Dendritic cell treated with granulocyte-macrophage colony-stimulating factor and Interleukin-4, amounts not matched to agents 40 ng/mL and 50 ng/mL, for 4 days (primary cell): ENCODE data around the gene SP8.
"Not testable (repeated sequence)": the region's sequence is repeated elsewhere in the genome, so short reads cannot be mapped to it uniquely, and the experiment has no call there.

ENCODE experiments used
- H3K27ac Mint-ChIP-seq: one replicate; pipeline ENCODE4 v1.8.0; 2022; ENCODE audit warnings: mild to moderate bottlenecking, mixed read lengths
- H3K27me3 Mint-ChIP-seq: one replicate; pipeline ENCODE4 v1.8.0; 2022; ENCODE audit warnings: mild to moderate bottlenecking, mixed read lengths
- H3K36me3 Mint-ChIP-seq: one replicate; pipeline ENCODE4 v1.8.0; 2022; ENCODE audit warnings: low read depth, mixed read lengths
- H3K4me1 Mint-ChIP-seq: one replicate; pipeline ENCODE4 v1.8.0; 2022; ENCODE audit warnings: low read depth, mixed read lengths
- H3K4me3 Mint-ChIP-seq: one replicate; pipeline ENCODE4 v1.8.0; 2022; ENCODE audit warnings: mild to moderate bottlenecking, moderate library complexity, mixed read lengths
- H3K9me3 Mint-ChIP-seq: one replicate; pipeline ENCODE4 v1.8.0; 2022; ENCODE audit warnings: mixed read lengths
- intact Hi-C: fragments of 100-400 bp; cut with micrococcal nuclease; formaldehyde crosslinking; loops from one replicate; pipeline ENCODE4 v1.15.0; 2022

SP8 gene

GRCh38 chr7:20786779-20787659 lies at the start of gene SP8:
TSS of gene SP8 (minus strand) at chr7:20786886. CDS start at chr7:20786798, 88 bp downstream.
- H3K27ac Mint-ChIP-seq: no peak within 1 kb of the TSS
- H3K4me1 Mint-ChIP-seq: peaks cover 44% of the 10 kb centered on the region
- no peaks in the 10 kb centered on the region for H3K36me3 Mint-ChIP-seq
- peak within 1 kb of the TSS; percentile 73 for H3K4me3 Mint-ChIP-seq
- H3K9me3 Mint-ChIP-seq: no peaks in the 10 kb centered on the region
- intact Hi-C loops: no loop called here
- H3K27me3 Mint-ChIP-seq: peaks cover 86% of the 10 kb centered on the region

DNA sequence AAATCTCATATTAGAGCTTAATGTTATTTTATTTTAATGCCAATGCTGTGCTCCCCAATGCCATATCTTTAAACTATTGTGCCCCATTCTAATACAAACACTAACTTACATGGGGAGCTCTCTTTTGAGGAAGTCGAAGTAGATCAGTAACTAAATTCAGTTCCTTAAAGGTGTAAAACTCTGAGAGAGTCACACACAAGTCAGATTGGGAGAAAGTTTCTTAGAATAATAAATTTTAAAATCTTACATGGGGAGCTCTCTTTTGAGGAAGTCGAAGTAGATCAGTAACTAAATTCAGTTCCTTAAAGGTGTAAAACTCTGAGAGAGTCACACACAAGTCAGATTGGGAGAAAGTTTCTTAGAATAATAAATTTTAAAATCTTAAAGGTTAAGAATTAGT lies 49.7 kb upstream of the SP8 start:
- H3K9me3 Mint-ChIP-seq, H3K4me3 Mint-ChIP-seq, H3K27me3 Mint-ChIP-seq, H3K4me1 Mint-ChIP-seq, H3K27ac Mint-ChIP-seq, H3K36me3 Mint-ChIP-seq, intact Hi-C loops: not testable (repeated sequence)

DNA sequence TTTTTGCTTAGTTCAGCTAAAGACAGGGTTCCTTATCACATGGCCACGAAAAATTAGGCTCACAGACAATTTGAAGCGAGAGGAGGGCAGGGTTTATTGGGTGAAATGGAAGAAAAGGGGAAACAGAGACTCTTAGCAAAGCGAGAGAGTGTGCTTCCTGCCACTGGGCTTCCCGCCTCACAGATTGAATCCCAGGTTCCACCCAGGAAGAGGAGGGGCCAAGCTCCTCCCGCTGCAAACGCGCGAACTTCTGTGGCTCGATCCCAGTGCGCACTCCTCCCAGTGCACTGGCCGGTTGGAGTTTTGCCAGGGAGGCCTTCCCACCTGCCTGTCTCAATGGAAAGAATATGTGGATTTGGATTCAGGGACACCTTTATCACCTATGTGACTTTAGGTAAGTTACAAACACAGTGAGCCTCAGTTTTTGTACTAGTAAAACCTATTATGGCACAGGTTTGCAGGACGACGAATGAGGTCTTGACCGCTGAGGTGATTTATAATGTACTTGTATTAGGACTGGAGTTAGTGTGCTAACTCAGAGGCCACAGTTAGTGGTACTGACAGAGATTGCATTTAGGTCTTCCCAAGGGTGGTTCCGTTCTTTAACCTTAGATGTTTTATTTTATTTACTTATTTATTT lies 48.5 kb upstream of the SP8 start:
- no peak overlapping the region for H3K4me3 Mint-ChIP-seq

DNA sequence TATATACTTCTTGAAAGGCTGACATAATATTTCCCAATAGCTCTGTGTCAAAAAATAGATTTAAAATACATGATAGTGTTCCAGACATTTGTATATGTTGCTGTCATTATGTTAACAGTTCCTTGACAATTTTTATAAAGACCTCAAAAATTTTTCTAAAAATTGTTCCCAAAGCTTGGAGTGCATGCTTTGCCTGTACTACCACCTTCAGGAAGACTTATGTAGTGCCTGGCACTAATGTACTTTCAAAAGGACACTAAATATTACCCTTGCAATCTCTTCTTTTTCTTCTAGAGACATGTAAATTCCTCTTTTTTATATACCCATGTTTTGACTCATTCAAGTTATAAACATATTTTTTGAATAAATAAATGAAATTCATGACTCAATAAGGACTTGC lies 48.0 kb upstream of the SP8 start:
- Mint-ChIP-seq H3K4me1 (no peaks in the 10 kb centered on the region), H3K36me3 (no peaks in the 10 kb centered on the region), H3K9me3 (no peaks in the 10 kb centered on the region), H3K4me3 (no peak overlapping the region), H3K27me3 (no peaks in the 10 kb centered on the region), H3K27ac (no peak overlapping the region)
- intact Hi-C loops: no loop called here

More for the DNA sequence above, 48.5 kb upstream of the SP8 start:
- no peak overlapping the region for H3K27ac Mint-ChIP-seq
- intact Hi-C loops: no loop called here
- no peaks in the 10 kb centered on the region for H3K36me3 Mint-ChIP-seq
- no peaks in the 10 kb centered on the region for H3K4me1 Mint-ChIP-seq
- H3K9me3 Mint-ChIP-seq: no peaks in the 10 kb centered on the region
- H3K27me3 Mint-ChIP-seq: no peaks in the 10 kb centered on the region

DNA sequence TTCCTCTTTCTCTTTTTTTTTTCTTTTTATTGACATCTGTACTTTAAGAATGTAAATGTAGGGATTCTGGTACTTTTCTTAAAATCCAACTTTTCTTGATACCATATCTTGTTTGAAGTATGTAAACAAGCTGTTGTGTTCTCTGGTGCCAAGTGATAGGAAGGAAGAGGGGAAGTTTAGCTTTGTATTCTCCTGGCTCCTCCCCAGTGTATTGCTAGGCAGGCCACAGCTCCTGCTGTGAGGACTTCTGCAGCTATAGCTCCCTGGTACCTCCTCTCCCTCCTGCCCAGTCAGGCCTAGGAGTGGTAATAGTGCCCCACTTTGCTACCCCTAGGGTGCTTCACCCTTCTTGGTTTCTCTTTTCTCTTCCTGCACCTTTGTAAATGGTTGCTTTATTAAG lies 45.3 kb upstream of the SP8 start:
- Mint-ChIP-seq H3K27ac (no peak overlapping the region), H3K9me3 (no peaks in the 10 kb centered on the region), H3K36me3 (no peaks in the 10 kb centered on the region), H3K4me1 (no peaks in the 10 kb centered on the region), H3K27me3 (no peaks in the 10 kb centered on the region), H3K4me3 (no peak overlapping the region)
- intact Hi-C loops: no loop called here

DNA sequence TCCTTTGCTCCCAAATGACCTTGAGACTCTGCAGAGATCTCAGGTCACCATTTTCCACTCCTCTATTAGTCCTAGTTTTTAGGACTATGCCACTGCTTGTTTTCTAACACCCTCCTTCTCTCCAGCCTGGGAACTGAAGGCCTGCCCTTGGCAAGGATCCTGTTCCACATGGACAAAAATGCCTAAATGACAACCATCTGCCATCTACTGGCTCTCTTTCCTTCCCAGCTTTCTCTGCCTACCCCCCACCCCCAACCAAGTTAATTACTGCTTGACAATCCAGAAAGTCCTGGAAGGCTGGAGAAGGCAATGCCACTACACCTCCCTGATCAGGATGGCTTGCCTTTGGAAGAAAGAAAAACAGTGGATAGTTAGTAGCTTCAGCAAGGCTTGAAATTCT lies 44.8 kb upstream of the SP8 start:
- Mint-ChIP-seq H3K4me1 (no peaks in the 10 kb centered on the region), H3K27ac (no peak overlapping the region), H3K9me3 (no peaks in the 10 kb centered on the region), H3K27me3 (no peaks in the 10 kb centered on the region), H3K4me3 (no peak overlapping the region), H3K36me3 (no peaks in the 10 kb centered on the region)
- intact Hi-C loops: no loop called here

GRCh38 chr7:20828947-20829346 lies 42.3 kb upstream of the SP8 start:
- Mint-ChIP-seq H3K9me3 (no peaks in the 10 kb centered on the region), H3K4me1 (no peaks in the 10 kb centered on the region), H3K27ac (no peak overlapping the region), H3K36me3 (no peaks in the 10 kb centered on the region), H3K4me3 (no peak overlapping the region), H3K27me3 (no peaks in the 10 kb centered on the region)
- intact Hi-C loops: no loop called here

- Mint-ChIP-seq H3K36me3 (no peaks in the 10 kb centered on the region), H3K27me3 (no peaks in the 10 kb centered on the region), H3K4me1 (no peaks in the 10 kb centered on the region), H3K9me3 (no peaks in the 10 kb centered on the region), H3K27ac (no peak overlapping the region), H3K4me3 (no peak overlapping the region)
- intact Hi-C loops: no loop called here
These were observed 40.5 kb upstream of the SP8 start for GRCh38 chr7:20827172-20827571.

- H3K27ac Mint-ChIP-seq: no peak overlapping the region
- no peaks in the 10 kb centered on the region for H3K4me1 Mint-ChIP-seq
- H3K4me3 Mint-ChIP-seq: no peak overlapping the region
- H3K36me3 Mint-ChIP-seq: no peaks in the 10 kb centered on the region
- intact Hi-C loops: no loop called here
- no peaks in the 10 kb centered on the region for H3K9me3 Mint-ChIP-seq
- H3K27me3 Mint-ChIP-seq: no peaks in the 10 kb centered on the region
These were observed 39.6 kb upstream of the SP8 start for GRCh38 chr7:20826243-20826642.

GRCh38 chr7:20825555-20825954 lies 38.9 kb upstream of the SP8 start:
- no peaks in the 10 kb centered on the region for H3K27me3 Mint-ChIP-seq
- H3K36me3 Mint-ChIP-seq: no peaks in the 10 kb centered on the region
- no peak overlapping the region for H3K4me3 Mint-ChIP-seq
- intact Hi-C loops: no loop called here
- H3K9me3 Mint-ChIP-seq: no peaks in the 10 kb centered on the region
- H3K4me1 Mint-ChIP-seq: no peaks in the 10 kb centered on the region
- no peak overlapping the region for H3K27ac Mint-ChIP-seq

DNA sequence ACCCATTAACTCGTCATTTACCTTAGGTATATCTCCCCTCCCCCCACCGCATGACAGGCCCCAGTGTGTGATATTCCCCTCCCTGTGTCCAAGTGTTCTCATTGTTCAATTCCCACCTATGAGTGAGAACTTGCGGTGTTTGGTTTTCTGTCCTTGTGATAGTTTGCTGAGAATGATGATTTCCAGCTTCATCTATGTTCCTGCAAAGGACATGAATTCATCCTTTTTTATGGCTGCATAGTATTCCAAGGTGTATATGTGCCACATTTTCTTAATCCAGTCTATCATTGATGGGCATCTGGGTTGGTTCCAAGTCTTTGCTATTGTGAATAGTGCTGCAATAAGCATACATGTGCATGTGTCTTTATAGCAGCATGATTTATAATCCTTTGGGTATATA lies 34.7 kb upstream of the SP8 start:
- intact Hi-C loops, H3K36me3 Mint-ChIP-seq, H3K27me3 Mint-ChIP-seq, H3K9me3 Mint-ChIP-seq, H3K4me1 Mint-ChIP-seq, H3K27ac Mint-ChIP-seq, H3K4me3 Mint-ChIP-seq: not testable (repeated sequence)

DNA sequence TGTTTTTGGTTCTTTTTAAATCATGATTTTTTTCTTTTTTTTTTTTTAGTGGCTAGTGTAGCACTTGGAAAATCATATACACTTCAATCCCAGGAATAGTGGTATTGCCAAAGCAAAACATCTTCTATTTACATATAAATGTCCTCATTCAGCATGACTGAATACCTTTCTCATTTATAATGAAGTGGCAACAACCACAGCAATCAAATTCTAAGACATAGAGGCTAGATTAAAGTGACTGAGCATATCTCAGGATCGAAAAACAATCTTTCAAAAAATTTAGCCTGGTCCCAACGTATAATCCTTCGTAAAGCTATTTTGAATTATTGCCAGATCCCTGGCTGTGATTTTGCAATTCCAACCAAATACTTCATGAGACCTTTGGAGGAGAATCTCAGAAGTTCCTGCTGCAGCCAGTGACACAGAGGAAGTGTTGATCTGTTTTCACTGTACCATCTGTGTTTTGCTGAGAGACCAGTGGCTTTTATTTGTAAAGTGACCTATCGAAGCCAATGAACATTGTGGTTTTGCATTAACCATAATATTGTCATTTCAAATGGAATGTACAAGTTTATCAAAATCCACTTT lies 29.8 kb upstream of the SP8 start:
- Mint-ChIP-seq H3K4me3 (no peak overlapping the region), H3K4me1 (no peaks in the 10 kb centered on the region), H3K27me3 (no peaks in the 10 kb centered on the region), H3K27ac (no peak overlapping the region), H3K9me3 (no peaks in the 10 kb centered on the region), H3K36me3 (no peaks in the 10 kb centered on the region)
- intact Hi-C loops: no loop called here

GRCh38 chr7:20804345-20804744 lies 17.7 kb upstream of the SP8 start:
- intact Hi-C loops: no loop called here
- H3K4me1 Mint-ChIP-seq: no peaks in the 10 kb centered on the region

GRCh38 chr7:20799566-20800366 lies 13.1 kb upstream of the SP8 start:
- H3K4me3 Mint-ChIP-seq: no peak overlapping the region
- H3K27me3 Mint-ChIP-seq: peaks cover 56% of the 10 kb centered on the region
- H3K9me3 Mint-ChIP-seq: no peaks in the 10 kb centered on the region
- no peaks in the 10 kb centered on the region for H3K36me3 Mint-ChIP-seq
- intact Hi-C loops: no loop called here
- H3K27ac Mint-ChIP-seq: no peak overlapping the region
- H3K4me1 Mint-ChIP-seq: peaks cover 13% of the 10 kb centered on the region

More at GRCh38 chr7:20804345-20804744, 17.7 kb upstream of the SP8 start:
- no peak overlapping the region for H3K4me3 Mint-ChIP-seq
- no peaks in the 10 kb centered on the region for H3K36me3 Mint-ChIP-seq
- no peaks in the 10 kb centered on the region for H3K9me3 Mint-ChIP-seq
- no peak overlapping the region for H3K27ac Mint-ChIP-seq
- peaks cover 26% of the 10 kb centered on the region for H3K27me3 Mint-ChIP-seq
